ENCODE measurements around the gene GLYR1. TPM values are rescaled to one million over a fixed set of nuclear protein-coding genes. Genes with fewer than 3 reads are reported as not detected.

GLYR1 gene
- total RNA-seq, 4 donors from 2014 or later = 31.9 to 47.9 (median 45.8) TPM

- intact Hi-C loops (cut with DNase I) = no loop called here
- TF ChIP-seq CTCF (IDR thresholded peaks at IDR 0.05) = no peak
- H3K36me3 ChIP-seq = peaks cover 8 to 74% (median 12%) of the 10 kb centered on the region in 3 donors
Measured at GRCh38 chr16:4865231-4865860, 18.3 kb upstream of the GLYR1 start.

GRCh38 chr16:4864728-4865127, 17.6 kb upstream of the GLYR1 start:
- DNase-seq = no peak
- H3K4me3 ChIP-seq = no peak overlapping the region
- intact Hi-C loops (cut with DNase I) = no loop called here
- H3K27ac ChIP-seq = no peak overlapping the region
- TF ChIP-seq CTCF (IDR thresholded peaks at IDR 0.05) (no peak), POLR2A (IDR thresholded peaks at IDR 0.05) (no peak)
- H3K36me3 ChIP-seq = peaks cover 11 to 74% (median 14%) of the 10 kb centered on the region in 3 donors
- peaks cover 0 to 27% (median 0%) of the 10 kb centered on the region in 3 donors for H3K4me1 ChIP-seq
- no peaks in the 10 kb centered on the region for H3K27me3 ChIP-seq
- no peaks in the 10 kb centered on the region for H3K9me3 ChIP-seq
- WGBS, 2 donors = 74 to 79% methylated on average over 3 of the region's 3 CpGs

More at GRCh38 chr16:4865231-4865860, 18.3 kb upstream of the GLYR1 start:
- no peak for DNase-seq
- WGBS, 2 donors = 93 to 95% methylated on average over 13 of the region's 13 CpGs
- peaks cover 0 to 33% (median 0%) of the 10 kb centered on the region in 3 donors for H3K4me1 ChIP-seq
- no peaks in the 10 kb centered on the region for H3K27me3 ChIP-seq
- no peak overlapping the region for H3K4me3 ChIP-seq
- no peaks in the 10 kb centered on the region for H3K9me3 ChIP-seq
- H3K27ac ChIP-seq = no peak overlapping the region

GRCh38 chr16:4862639-4863038, 15.6 kb upstream of the GLYR1 start:
- no peak overlapping the region for H3K4me3 ChIP-seq
- H3K36me3 ChIP-seq = peaks cover 25 to 75% (median 28%) of the 10 kb centered on the region in 3 donors
- no peaks in the 10 kb centered on the region for H3K9me3 ChIP-seq
- intact Hi-C loops (cut with DNase I) = no loop called here
- no peak for DNase-seq
- 65 to 67% methylated on average over 5 of the region's 5 CpGs for WGBS, 2 donors
- peaks cover 0 to 9% (median 0%) of the 10 kb centered on the region in 3 donors for H3K4me1 ChIP-seq
- TF ChIP-seq POLR2A (IDR thresholded peaks at IDR 0.05) (no peak), CTCF (IDR thresholded peaks at IDR 0.05) (no peak)
- H3K27me3 ChIP-seq = no peaks in the 10 kb centered on the region
- H3K27ac ChIP-seq = no peak overlapping the region

- intact Hi-C loops (cut with DNase I) = no loop called here
- 85 to 98% methylated on average over 8 to 13 of the region's 14 CpGs for WGBS, 2 donors
- H3K4me3 ChIP-seq = no peak overlapping the region
- H3K9me3 ChIP-seq = no peaks in the 10 kb centered on the region
- peak overlapping the region in 1 of 4 donors; percentile 51 for H3K27ac ChIP-seq
- no peak for TF ChIP-seq POLR2A (IDR thresholded peaks at IDR 0.05)
- TF ChIP-seq CTCF (IDR thresholded peaks at IDR 0.05) = no peak
- peaks cover 0 to 4% (median 0%) of the 10 kb centered on the region in 3 donors for H3K4me1 ChIP-seq
- H3K27me3 ChIP-seq = no peaks in the 10 kb centered on the region
- no peak for DNase-seq
- peaks cover 25 to 89% (median 28%) of the 10 kb centered on the region in 3 donors for H3K36me3 ChIP-seq
Measured at GRCh38 chr16:4860727-4861342, 13.7 kb upstream of the GLYR1 start.

GRCh38 chr16:4859900-4860255, 12.8 kb upstream of the GLYR1 start:
- 77 to 86% methylated on average over 10 of the region's 10 CpGs for WGBS, 2 donors
- Histone ChIP-seq H3K36me3 (peaks cover 28 to 98% (median 34%) of the 10 kb centered on the region in 3 donors), H3K27me3 (no peaks in the 10 kb centered on the region), H3K4me1 (peaks cover 0 to 8% (median 0%) of the 10 kb centered on the region in 3 donors), H3K27ac (peak overlapping the region in 1 of 4 donors; percentile 51), H3K9me3 (no peaks in the 10 kb centered on the region), H3K4me3 (no peak overlapping the region)
- DNase-seq = no peak
- TF ChIP-seq CTCF (IDR thresholded peaks at IDR 0.05) (no peak), POLR2A (IDR thresholded peaks at IDR 0.05) (no peak)
- intact Hi-C loops (cut with DNase I) = no loop called here
